Thyroid gland (tissue), 4 donors: ENCODE data around the gene TYMP.

ENCODE experiments used
- CTCF ChIP-seq, 6 experiments: fragments of 200-600 bp in 3 of 6; fragments of 450-650 bp in 3 of 6; sonication (generic) in 3 of 6; IDR thresholded peaks; one replicate each; pipeline ENCODE4 v1.5.1; 2016 to 2019; ENCODE audit warnings: antibody characterized with exemption in 6 of 6, mild to moderate bottlenecking in 2 of 6, inconsistent platforms in 1 of 6, moderate library complexity in 1 of 6
- POLR2A ChIP-seq, 2 donors: fragments of 450-650 bp; IDR thresholded peaks; one replicate each; pipeline ENCODE4 v1.6.1; 2017; ENCODE audit warnings: antibody characterized with exemption in 2 of 2, mild to moderate bottlenecking in 2 of 2, moderate library complexity in 1 of 2

GRCh38 chr22:50530877-50531545, 1.2 kb upstream of the TYMP start:
- TF ChIP-seq POLR2A (IDR thresholded peaks at IDR 0.05) (peak; percentile 54 to 71), CTCF (IDR thresholded peaks at IDR 0.05) (no peak)
